Measurements from ENCODE around the gene SPNS2. TPM values are rescaled to one million over a fixed set of nuclear protein-coding genes. Genes with fewer than 3 reads are reported as not detected.
A peak's percentile ranks its signal among the peaks of the same experiment; 100 is the strongest.

Gene SPNS2
- total and polyA plus RNA-seq, 5 donors: 9.6 to 16.2 (median 10.6) TPM

DNA sequence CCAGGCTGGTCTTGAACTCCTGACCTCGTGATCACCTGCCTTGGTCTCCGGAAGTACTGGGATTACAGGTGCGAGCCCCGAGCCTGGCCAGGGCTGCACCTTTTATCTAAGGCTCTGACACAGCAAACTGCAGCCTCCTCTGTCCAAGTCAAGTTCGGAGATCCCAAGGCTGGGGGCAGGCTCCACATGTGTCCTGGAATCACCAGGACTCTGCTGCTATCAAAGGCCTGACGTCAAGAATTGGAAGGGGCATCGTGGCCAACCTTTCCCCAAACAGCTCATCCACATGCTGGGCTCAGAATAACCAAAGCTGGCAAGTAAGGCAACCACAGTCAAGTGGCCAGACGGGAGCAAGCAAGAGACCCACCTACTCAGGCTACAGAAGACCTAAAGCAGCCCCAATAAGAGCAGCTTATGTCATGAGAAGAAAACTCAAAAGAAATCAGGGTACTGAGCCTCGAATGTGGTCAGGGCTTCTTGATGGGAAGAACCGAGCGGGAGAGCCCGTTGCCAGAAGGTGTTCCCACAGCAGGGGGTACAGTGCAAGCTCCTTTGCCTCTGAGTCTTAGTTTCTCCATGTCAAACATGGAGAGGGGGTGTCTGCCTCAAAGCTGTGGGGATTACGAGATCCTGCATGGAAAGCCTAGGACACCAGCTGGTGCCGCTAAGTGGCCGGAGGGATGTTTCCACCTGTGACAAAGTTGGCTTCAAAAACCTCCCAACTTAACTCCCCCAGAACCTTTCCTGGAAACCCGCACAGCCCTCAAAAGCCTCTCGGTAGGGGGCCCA is 48.6 kb downstream of the SPNS2 start:
- intact Hi-C loops (cut with DNase I): no loop called here
- ATAC-seq (no peak), DNase-seq (peak in 2 of 3 donors; percentile 9 to 23)
- no peak overlapping the region for H3K4me3 ChIP-seq (ENCODE audit: low read length)
- H3K4me1 ChIP-seq (ENCODE audit: control insufficient read depth, insufficient read depth, low read length): no peaks in the 10 kb centered on the region
- no peak overlapping the region for H3K27ac ChIP-seq (ENCODE audit: low read length)
- WGBS: 86% methylated on average over 17 of the region's 17 CpGs
- no peaks in the 10 kb centered on the region for H3K27me3 ChIP-seq (ENCODE audit: control insufficient read depth, insufficient read depth)
- H3K9me3 ChIP-seq (ENCODE audit: control insufficient read depth, low read length): no peaks in the 10 kb centered on the region

DNA sequence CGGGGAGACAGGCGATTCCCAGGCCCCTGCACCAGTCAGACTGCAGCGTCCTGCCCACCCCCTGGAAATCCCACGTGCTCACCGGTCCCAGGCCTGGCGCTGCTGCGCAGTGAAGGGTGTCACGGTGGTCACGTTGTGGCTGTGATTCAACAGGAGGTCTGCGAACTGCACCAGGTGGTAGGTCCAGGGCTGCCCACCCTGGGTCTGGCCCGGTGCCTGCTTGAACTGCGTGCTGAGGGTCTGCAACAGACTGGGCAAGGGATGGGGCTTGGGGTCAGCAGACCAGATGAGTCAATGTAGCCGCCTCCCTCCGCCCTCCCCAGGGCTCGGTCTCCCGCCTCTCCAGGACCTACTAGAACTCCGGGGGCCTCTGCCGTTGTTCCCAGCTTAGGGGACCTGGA is 49.4 kb downstream of the SPNS2 start:
- no peaks in the 10 kb centered on the region for H3K4me1 ChIP-seq (ENCODE audit: control insufficient read depth, insufficient read depth, low read length)
- intact Hi-C loops (cut with DNase I): no loop called here
- no peak overlapping the region for H3K4me3 ChIP-seq (ENCODE audit: low read length)
- DNase-seq (peak in 2 of 3 donors; percentile 51 to 56), ATAC-seq (no peak)
- H3K9me3 ChIP-seq (ENCODE audit: control insufficient read depth, low read length): no peaks in the 10 kb centered on the region
- 92% methylated on average over 18 of the region's 18 CpGs for WGBS
- no peaks in the 10 kb centered on the region for H3K27me3 ChIP-seq (ENCODE audit: control insufficient read depth, insufficient read depth)
- H3K27ac ChIP-seq (ENCODE audit: low read length): no peak overlapping the region

DNA sequence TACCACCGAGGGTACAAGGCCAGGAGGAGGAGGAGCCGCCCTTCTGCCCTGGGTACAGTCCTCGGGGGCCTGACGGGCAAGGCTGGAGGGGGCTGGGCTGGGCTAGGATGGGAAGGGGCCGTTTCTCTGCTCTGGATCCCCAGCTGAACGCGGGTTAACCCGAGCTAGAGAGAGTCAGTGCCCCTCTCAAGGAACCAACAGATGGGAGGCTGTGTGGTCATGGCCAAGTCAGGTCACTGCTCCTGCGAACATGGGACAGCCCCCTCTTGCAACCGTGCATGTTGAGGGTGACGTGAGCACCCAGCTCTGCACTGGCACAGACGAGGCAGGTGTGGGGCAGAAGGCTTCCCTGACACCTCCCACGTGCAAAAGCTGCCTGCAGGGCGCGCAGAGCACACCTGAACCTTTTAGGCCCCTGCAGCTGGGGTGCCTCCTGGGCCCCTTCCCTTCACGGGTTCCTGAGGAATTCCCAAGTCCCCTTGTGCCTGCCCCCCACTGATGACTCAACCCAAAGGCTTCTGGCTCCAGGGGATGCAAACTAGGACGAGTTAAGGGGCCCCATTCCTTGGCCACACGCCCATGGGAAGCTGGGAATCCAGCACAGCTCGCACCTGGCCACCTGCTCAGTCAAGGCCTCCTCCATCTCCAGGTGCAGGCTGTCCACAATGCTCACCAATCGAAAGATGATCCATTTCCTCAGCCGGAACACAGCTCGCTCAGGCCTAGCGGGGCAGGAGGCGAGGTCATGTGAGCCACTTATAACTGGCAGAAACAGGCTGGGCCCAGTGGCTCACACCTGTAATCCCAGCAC is 50.2 kb downstream of the SPNS2 start:
- DNase-seq (peak in 2 of 3 donors; percentile 38 to 49), ATAC-seq (peak in 1 of 2 donors; percentile 8)
- 87% methylated on average over 24 of the region's 24 CpGs for WGBS
- H3K4me1 ChIP-seq (ENCODE audit: control insufficient read depth, insufficient read depth, low read length): no peaks in the 10 kb centered on the region
- H3K4me3 ChIP-seq (ENCODE audit: low read length): no peak overlapping the region
- no peaks in the 10 kb centered on the region for H3K27me3 ChIP-seq (ENCODE audit: control insufficient read depth, insufficient read depth)
- H3K27ac ChIP-seq (ENCODE audit: low read length): no peak overlapping the region
- intact Hi-C loops (cut with DNase I): no loop called here
- H3K9me3 ChIP-seq (ENCODE audit: control insufficient read depth, low read length): no peaks in the 10 kb centered on the region

DNA sequence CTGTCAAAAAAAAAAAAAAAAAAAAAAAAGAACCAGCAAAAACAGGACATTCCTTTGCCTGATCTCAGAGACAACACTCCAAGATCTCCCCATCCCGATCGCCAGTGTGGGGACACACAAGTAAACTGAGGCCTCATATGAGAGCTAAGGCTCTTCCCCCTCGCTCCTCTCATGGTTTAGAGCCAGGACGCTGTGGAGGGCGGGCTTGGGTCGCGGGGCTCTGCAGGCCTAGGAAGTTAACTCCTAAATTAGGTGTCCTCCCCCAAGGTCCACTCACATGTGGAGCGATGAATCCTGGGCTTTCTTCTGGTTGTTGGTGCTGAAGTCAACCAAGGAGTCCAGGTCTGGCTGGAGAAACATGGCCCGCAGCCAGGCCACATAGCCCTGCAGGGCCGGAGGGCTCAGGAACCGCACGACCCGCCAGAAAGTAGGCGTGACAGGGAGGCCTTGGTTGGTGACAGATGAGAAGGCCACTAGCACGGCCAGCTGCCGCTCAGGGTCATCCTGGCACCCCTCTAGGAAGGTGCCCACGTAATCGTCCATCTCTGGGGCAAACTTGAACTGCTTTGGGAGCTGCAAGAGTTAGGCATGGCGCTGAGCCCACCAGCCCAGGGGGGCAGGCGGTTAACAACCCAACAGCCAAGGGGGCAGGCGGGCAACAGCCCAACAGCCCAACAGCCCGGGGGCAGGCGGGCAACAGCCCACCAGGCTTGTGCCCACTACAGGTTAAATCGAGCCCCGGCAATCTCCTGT is 51.3 kb downstream of the SPNS2 start:
- no peak overlapping the region for H3K4me3 ChIP-seq (ENCODE audit: low read length)
- DNase-seq (peak in 2 of 3 donors; percentile 41 to 47), ATAC-seq (no peak)
- H3K4me1 ChIP-seq (ENCODE audit: control insufficient read depth, insufficient read depth, low read length): no peaks in the 10 kb centered on the region
- WGBS: 91% methylated on average over 25 of the region's 25 CpGs
- H3K27me3 ChIP-seq (ENCODE audit: control insufficient read depth, insufficient read depth): no peaks in the 10 kb centered on the region
- intact Hi-C loops (cut with DNase I): no loop called here
- no peaks in the 10 kb centered on the region for H3K9me3 ChIP-seq (ENCODE audit: control insufficient read depth, low read length)
- no peak overlapping the region for H3K27ac ChIP-seq (ENCODE audit: low read length)

DNA sequence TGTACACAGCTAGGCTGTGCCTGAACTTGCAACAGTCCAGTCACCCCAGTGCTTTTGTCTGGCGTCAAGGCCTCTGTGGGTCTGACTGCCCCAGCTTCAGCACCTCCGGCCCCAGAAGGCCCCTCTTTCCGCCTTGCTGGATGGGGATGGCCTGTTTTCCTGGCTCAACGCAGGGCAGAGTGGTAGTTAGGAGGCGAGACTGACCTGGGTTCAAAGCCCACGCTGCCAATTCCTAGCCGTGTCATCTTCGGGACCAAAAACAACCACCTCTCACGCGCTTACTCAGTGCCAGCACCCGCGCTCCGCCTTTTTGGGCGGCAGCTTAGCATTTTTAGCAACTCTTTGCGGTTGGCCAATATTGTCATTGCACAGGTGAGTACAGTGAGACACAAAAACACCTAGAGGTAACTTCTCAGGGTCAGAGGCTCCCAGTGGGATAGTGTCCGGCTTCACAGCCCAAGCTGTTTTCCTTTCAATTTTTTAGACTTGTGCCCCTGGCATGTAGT is 51.9 kb downstream of the SPNS2 start:
- no peaks in the 10 kb centered on the region for H3K4me1 ChIP-seq (ENCODE audit: control insufficient read depth, insufficient read depth, low read length)
- no peak overlapping the region for H3K27ac ChIP-seq (ENCODE audit: low read length)
- H3K9me3 ChIP-seq (ENCODE audit: control insufficient read depth, low read length): no peaks in the 10 kb centered on the region
- ATAC-seq (no peak), DNase-seq (no peak)
- no peaks in the 10 kb centered on the region for H3K27me3 ChIP-seq (ENCODE audit: control insufficient read depth, insufficient read depth)
- no peak overlapping the region for H3K4me3 ChIP-seq (ENCODE audit: low read length)
- WGBS: 94% methylated on average over 16 of the region's 16 CpGs
- intact Hi-C loops (cut with DNase I): no loop called here

DNA sequence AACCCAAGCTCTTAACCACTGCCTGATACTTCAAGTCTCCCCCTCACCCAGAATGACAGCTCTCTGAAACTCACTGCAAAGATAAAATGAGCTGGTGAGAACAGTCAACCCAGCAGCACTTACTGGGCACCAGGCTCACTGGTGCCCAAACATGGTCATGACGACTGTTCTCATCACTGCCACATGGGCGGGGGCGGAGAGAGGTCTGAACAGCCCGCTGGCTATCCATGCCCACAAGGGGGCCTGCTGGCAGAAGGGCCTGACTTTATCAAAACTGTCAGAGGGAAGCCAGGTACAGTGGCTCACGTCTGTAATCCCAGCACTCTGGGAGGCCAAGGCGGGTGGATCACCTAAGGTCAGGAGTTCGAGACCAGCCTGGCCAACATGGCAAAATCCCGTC is 52.5 kb downstream of the SPNS2 start:
- no peak overlapping the region for H3K27ac ChIP-seq (ENCODE audit: low read length)
- H3K9me3 ChIP-seq (ENCODE audit: control insufficient read depth, low read length): no peaks in the 10 kb centered on the region
- ATAC-seq (no peak), DNase-seq (peak in 2 of 3 donors; percentile 37 to 46)
- no peaks in the 10 kb centered on the region for H3K27me3 ChIP-seq (ENCODE audit: control insufficient read depth, insufficient read depth)
- intact Hi-C loops (cut with DNase I): no loop called here
- H3K4me1 ChIP-seq (ENCODE audit: control insufficient read depth, insufficient read depth, low read length): peaks cover 4% of the 10 kb centered on the region
- 80% methylated on average over 8 of the region's 8 CpGs for WGBS
- H3K4me3 ChIP-seq (ENCODE audit: low read length): no peak overlapping the region

DNA sequence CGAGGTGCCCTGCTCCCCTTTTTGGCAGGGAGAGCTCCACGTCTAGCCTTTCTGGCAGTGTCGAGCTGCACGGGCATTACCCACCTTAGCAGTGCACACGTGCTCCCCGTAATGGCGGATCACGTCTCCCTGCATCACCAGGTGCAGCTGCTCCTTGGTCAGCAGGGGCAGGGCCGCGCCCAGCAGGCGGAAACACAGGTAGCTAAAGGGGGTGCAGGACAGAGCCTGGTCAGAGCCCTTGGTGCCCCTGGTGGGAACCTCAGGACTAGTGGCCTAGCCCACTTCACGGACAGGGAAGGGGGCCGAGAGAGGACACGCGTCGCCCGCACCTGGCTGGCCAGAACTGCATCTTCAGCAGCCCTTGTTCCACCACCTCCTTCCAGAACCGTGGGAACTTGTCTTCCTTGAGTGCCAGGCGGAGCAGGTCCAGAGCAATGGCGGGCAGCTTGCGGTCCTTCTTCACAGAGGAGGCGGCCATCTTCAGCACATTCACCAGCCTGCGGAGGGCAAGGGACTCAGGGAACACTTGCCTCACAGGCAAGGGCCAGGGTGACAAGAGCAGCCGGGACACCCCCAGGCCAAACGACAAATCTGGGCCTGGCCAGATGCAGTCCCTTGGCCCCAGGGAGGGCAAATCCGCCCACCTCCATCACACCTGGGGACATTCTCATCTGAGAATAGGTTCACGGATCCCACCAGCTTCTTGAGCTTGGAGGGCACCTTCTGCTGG is 53.3 kb downstream of the SPNS2 start:
- no peaks in the 10 kb centered on the region for H3K9me3 ChIP-seq (ENCODE audit: control insufficient read depth, low read length)
- H3K4me1 ChIP-seq (ENCODE audit: control insufficient read depth, insufficient read depth, low read length): peaks cover 4% of the 10 kb centered on the region
- no peak overlapping the region for H3K27ac ChIP-seq (ENCODE audit: low read length)
- DNase-seq (peak in 1 of 3 donors; percentile 56), ATAC-seq (no peak)
- 95% methylated on average over 27 of the region's 27 CpGs for WGBS
- intact Hi-C loops (cut with DNase I): no loop called here
- no peaks in the 10 kb centered on the region for H3K27me3 ChIP-seq (ENCODE audit: control insufficient read depth, insufficient read depth)
- no peak overlapping the region for H3K4me3 ChIP-seq (ENCODE audit: low read length)

DNA sequence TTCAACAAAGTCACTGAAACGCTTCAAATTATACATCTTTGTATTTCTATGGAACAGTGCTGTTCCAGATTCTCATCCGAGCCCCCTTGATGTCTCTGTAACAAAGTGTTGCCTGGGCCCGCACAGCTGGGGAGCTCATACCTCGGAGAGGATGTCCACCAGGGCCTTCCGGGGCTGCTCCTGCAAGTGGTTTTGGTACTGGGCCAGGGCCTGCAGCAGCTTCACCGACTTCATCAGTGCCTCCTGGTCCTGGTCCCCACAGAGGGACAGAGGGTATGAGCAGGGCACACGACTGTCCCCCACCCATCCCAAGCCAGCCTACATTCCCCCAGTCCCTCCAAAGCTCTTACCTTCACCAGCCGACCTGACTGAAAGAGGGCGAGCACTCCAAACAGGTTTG is 55.0 kb downstream of the SPNS2 start:
- peak in 1 of 3 donors; percentile 38 for DNase-seq
- Histone ChIP-seq H3K4me1 (ENCODE audit: control insufficient read depth, insufficient read depth, low read length) (peaks cover 4% of the 10 kb centered on the region), H3K27me3 (ENCODE audit: control insufficient read depth, insufficient read depth) (no peaks in the 10 kb centered on the region), H3K27ac (ENCODE audit: low read length) (no peak overlapping the region), H3K4me3 (ENCODE audit: low read length) (no peak overlapping the region), H3K9me3 (ENCODE audit: control insufficient read depth, low read length) (no peaks in the 10 kb centered on the region)
- intact Hi-C loops (cut with DNase I): no loop called here
- ATAC-seq: no peak
- WGBS: 70% methylated on average over 9 of the region's 9 CpGs

DNA sequence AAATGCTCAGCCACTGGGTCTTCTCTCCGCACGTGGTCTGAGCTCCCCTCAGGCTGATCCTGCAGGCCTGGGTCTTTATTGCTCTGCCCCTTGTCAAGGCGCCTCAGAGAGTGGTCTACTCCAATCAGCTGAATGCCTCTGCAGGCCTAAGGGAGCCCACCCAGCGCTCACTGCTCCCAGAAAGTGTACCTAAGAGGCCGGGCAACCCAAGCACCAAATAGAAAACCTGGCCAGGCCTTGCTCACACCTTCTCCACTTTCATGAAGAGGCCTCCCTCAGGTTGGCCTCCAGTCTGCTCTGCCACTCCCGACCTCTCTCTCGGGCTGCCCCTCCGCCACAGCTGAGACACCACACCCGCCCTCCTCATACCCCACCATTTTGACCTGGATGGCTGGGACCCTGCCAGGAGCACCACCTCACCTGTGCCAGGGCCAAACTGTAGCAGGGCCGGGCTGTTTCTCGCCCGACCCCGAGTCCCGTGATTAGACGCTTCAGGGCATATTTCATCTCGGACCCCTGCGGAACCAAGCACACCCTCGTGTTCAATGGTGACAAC is 55.8 kb downstream of the SPNS2 start:
- intact Hi-C loops (cut with DNase I): no loop called here
- peak in 1 of 2 donors; percentile 3 for ATAC-seq
- Histone ChIP-seq H3K4me1 (ENCODE audit: control insufficient read depth, insufficient read depth, low read length) (peaks cover 4% of the 10 kb centered on the region), H3K9me3 (ENCODE audit: control insufficient read depth, low read length) (no peaks in the 10 kb centered on the region), H3K27ac (ENCODE audit: low read length) (no peak overlapping the region), H3K4me3 (ENCODE audit: low read length) (peak overlapping the region; percentile 86), H3K27me3 (ENCODE audit: control insufficient read depth, insufficient read depth) (no peaks in the 10 kb centered on the region)
- DNase-seq: peak in 2 of 3 donors; percentile 28 to 70
- WGBS: 19% methylated on average over 18 of the region's 18 CpGs
